NK-92 treated with Interleukin-12 subunit alpha and Interleukin-12 subunit beta, amount 100 ng/mL, for 24 hours (cell line): Measurements from ENCODE around the gene ORAI2.
A peak's percentile ranks its signal among the peaks of the same experiment; 100 is the strongest.
"Not testable (repeated sequence)": the region's sequence is repeated elsewhere in the genome, so short reads cannot be mapped to it uniquely, and the experiment has no call there.

Source experiments
- DNase-seq: peaks from one replicate; lab custom pipeline; 2025; lab: John Stamatoyannopoulos, UW

The ORAI2 gene

DNA sequence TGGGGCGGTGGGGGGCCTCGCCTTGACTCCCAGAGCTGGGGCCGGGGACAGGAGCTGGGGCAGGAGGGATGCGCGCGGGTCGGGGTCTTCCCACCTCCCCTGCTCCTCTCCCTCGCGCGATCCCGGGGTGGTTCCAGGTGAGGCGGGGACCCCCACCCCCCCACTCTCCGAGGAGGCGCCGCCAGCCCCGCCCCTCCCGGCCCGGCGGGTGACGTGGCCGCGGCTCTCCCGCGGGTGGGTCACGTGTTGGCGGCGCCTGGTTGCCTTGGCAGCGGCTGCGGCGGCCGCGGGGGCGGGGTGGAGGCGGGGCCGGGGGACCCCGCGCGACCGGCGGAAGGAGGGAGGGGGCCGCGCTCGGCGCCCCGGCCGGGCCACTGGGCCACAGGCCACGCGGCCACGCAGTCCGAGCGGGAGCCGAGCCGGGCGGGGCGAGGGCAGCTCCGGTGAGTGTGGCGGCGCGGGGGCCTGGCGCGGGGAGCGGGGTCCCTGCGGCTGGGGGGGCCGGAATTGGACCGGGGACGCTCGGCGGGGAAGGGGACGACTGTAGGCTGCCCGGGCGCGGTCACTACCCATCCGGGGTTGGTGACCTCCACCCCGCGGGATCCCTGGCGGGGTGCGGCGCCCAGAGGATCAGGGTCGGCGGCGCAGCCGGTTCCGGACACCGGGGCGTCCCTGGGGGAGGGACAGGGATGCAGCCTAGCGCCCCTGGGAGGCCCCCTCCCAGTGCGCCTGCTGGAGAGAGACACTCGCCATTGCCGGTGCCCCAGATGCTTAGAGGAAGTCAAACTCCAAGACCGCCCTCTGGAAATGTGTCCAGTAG, at the start of gene ORAI2:
Gene ORAI2, plus strand, starts transcription at position 357 of the 820 bp plus-strand sequence. CDS start 5,382 bp downstream, outside the sequence.
- DNase-seq = peak; percentile 78

- DNase-seq = no peak
These were observed 46.3 kb upstream of the ORAI2 start for GRCh38 chr7:102387064-102387463.

- DNase-seq = no peak
These were observed 43.6 kb upstream of the ORAI2 start for GRCh38 chr7:102389810-102390209.

DNA sequence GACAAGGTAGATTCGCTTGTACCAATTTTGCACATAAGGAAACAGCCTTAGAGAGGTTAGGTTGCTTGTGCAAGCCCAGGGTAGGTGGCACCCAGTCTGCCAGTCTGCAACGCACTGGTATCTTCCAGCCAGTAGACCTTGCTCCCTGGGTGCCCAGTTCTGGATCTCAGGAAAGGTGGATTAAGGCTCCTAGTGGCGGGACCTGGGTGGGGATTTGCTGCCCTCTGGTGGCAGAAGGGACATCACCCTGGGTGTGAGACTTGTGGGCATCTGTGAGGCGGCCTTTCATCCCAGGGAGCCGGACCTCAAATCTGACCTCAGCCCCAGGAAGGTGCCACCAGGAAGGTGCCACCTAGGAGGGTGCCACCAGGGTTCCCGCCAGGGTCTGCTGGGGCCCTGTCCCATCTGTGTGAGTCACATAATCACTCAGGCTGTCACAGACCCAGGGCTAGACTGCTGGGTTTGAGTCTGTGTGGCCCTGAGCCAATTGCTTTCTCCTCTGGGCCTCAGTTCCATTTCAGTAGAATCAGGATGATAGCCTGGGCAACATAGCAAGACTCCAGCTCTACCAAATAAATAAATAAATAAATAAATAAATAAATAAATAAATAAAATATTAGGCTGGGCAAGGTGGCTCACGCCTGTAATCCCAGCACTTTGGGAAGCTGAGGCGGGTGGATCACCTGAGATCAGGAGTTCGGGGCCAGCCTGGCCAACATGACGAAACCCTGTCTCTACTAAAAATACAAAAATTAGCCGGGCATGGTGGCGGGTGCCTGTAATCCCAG, 42.5 kb upstream of the ORAI2 start:
- peak; percentile 44 for DNase-seq

- no peak for DNase-seq
These were observed 41.0 kb upstream of the ORAI2 start for GRCh38 chr7:102392330-102392729.

DNA sequence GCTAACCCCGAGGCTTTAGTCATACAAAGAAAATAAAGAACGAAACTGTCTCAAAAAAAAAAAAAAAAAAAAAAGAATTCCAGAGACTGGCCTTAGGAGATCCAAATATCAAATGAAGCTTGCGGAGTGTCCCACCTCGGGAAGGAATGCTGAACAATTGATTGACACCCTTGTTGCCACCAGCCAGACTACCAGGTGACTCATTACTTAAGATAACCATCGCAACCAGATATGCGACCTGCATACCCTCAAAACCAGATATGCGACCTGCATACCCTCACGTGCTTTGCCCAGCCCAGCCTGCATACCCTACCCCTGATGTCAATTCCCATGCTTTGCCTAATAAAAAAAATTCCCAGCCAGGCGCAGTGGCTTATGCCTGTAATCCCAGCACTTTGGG, 39.9 kb upstream of the ORAI2 start:
- no peak for DNase-seq

GRCh38 chr7:102395592-102395872, 37.8 kb upstream of the ORAI2 start:
- DNase-seq = no peak

GRCh38 chr7:102395873-102396709, 37.3 kb upstream of the ORAI2 start, which contains the start of gene PRKRIP1:
PRKRIP1 (plus strand) TSS chr7:102396363; CDS start chr7:102396412, 49 bp downstream.
- peak; percentile 82 for DNase-seq

- DNase-seq = no peak
These were observed 36.7 kb upstream of the ORAI2 start for GRCh38 chr7:102396710-102397019.

DNA sequence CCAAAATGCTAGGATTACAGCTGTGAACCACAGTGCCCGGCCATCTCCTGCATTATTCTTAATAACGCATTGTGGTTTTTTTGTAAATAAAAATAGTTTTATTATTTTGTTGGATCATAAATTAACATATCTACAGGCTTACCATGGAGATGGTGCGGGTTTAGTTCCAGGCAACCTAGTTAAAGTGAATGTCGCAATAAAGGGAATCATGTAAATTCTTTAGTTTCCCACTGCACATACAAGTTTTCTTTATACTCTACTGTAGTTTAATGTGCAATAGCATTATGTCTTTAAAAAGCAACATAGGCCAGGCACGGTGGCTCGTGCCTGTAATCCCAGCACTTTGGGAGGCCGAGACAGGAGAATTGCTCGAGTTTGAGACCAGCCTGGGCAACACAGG, 34.8 kb upstream of the ORAI2 start:
- no peak for DNase-seq

DNA sequence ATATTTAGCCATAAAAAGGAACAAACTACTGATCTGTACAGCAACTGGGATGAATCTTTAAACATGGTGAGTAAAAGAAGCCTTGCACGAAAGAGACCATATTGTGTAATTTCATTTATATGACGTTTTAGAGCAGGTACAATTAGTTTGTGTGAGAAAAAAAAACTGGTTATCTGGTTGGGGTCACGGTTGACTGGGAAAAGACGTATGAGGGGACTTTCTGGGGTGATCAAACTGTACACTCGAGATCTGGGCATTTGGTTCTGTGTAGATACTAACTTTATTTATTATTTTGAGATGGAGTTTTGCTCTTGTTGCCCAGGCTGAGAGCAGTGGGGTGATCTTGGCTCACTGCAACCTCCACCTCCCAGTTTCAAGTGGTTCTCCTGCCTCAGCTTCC, 33.0 kb upstream of the ORAI2 start:
- no peak for DNase-seq

DNA sequence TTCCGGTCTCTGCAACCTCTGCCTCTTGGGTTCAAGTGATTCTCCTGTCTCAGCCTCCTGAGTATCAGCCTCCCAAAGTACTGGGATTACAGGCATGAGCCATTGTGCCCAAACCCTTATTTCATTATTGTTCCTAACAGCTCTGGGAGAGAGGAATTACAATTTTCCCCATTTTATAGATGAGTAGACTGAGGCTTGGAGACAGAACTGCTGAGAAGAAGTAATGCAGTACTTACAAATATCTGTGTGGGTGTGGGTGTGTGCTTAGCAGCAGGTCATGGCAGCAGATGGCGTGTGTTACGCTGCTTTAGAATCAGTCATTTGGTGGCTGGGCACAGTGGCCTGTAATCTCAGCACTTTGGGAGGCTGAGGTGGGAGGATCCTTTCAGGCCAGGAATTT, 29.8 kb upstream of the ORAI2 start:
- DNase-seq = no peak

- peak; percentile 78 for DNase-seq
These were observed 29.1 kb upstream of the ORAI2 start for GRCh38 chr7:102404005-102404861.

DNA sequence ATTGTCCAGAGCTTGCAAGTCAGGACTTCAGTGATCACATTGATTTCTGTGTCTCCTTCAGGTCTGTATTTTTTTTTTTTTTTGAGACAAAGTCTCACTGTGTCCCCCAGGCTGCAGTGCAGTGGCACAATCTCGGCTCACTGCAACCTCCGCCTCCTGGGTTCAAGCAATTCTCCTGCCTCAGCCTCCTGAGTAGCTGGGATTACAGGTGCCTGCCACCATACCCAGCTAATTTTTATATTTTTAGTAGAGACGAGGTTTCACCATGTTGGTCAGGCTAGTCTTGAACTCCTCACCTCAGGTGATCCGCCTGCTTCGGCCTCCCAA, 28.6 kb upstream of the ORAI2 start:
- DNase-seq = not testable (repeated sequence)

GRCh38 chr7:102407910-102408309, 25.5 kb upstream of the ORAI2 start:
- no peak for DNase-seq

- DNase-seq = not testable (repeated sequence)
These were observed 24.8 kb upstream of the ORAI2 start for GRCh38 chr7:102408530-102408929.

DNA sequence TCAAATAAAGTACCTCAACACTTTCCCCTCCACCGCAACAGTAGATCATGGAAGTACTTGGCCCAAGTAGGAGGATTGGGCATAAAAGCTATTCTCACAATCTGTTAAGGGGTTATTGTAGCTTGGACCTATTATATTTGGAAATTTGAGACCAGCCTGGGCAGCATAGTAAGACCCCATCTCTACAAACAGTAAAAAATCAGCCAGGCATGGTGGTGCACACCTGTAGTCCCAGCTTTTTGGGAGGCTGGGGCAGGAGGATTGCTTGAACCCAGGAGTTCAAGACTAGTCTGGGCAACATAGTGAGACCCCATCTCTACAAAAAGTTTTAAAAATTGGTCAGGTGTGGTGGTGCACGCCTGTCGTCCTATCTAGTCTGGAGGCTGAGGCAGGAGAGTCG, 24.0 kb upstream of the ORAI2 start:
- no peak for DNase-seq

- peak; percentile 14 for DNase-seq
These were observed 23.3 kb upstream of the ORAI2 start for GRCh38 chr7:102410123-102410522.

DNA sequence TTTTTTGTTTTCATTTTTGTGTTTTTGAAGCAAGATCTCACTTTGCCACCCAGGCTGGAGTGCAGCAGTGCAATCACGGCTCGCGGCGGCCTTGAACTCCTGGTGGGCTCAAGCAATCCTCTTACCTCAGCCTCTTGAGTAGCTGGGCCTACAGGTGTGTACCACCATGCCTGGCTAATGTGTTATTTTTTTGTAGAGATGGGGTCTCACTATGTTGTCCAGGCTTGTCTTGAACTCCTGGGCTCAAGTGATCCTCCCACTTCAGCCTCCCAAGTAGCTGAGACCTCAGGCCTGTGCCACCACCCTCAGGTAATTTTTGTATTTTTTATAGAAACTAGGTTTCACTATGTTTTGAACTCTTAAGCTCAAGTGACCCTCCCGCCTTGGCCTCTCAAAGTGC, 22.5 kb upstream of the ORAI2 start:
- DNase-seq = no peak

DNA sequence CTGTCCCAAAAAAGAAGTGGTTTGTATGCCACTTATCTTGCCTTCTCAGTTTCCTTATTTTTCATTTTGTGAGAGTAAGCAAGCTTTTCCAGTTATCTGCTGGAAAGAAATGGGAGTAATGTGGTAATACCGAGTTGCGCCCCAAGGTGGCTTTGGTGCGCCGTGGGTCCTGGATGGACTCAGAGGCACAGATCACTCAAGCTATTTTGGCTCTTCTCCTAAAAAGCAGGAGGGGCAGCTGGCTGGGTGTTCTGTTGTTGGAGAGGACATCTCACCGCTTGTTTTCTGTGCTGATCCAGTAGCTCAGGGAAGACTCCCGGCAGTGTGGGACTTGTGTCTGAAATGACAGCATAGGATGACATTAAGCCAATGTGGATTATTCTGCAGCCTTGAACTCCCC, 20.8 kb upstream of the ORAI2 start:
- DNase-seq = no peak

DNA sequence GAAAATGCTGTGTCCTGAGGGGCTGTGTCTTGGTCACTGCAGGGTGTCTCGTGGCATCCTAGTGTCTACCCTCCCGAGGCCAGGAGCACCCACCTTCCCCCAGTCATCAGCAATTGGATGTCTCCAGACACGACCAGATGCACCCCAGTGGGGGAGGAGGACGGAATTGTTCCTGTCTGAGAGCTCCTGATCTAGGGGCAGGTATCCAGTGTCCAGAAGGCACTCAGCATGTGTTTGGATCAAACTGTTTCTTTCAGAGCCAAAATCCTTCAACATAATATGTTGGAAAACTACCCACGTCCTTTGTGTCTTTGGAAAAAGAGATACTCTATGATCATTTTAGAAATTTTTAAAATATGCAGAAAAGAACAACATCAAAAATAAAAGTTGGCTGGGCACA, 20.3 kb upstream of the ORAI2 start:
- no peak for DNase-seq

GRCh38 chr7:102413611-102414010, 19.8 kb upstream of the ORAI2 start:
- DNase-seq = no peak
